CD4-positive, alpha-beta T cell (primary cell): Measurements from ENCODE around the gene PMS1. TPM values are rescaled to one million over a fixed set of nuclear protein-coding genes. Genes with fewer than 3 reads are reported as not detected.

Experiments
- ATAC-seq: fragments of 200-7000 bp; cut with Tn5 transposase; one replicate; pipeline ENCODE4 v1.10.0; 2022; ENCODE audit warnings: mild to moderate bottlenecking; ENCODE audit not compliant: poor library complexity
- CTCF ChIA-PET: fragments of 350-600 bp; sonication (Branson Sonifier 250); formaldehyde crosslinking; loops from one replicate; lab custom pipeline; 2021; ENCODE audit warnings: antibody characterized with exemption, inconsistent platforms; lab: Charles Lee
- POLR2A ChIA-PET: fragments of 350-600 bp; sonication (Branson Sonifier 250); formaldehyde crosslinking; loops from one replicate; lab custom pipeline; 2021; ENCODE audit warnings: antibody characterized with exemption, inconsistent platforms; lab: Charles Lee
- DNase-seq, 14 experiments: peaks; one replicate each; pipeline ENCODE4 v3.0.0-alpha.2; 2013 to 2020; ENCODE audit warnings: mixed read lengths in 2 of 14
- H3K27ac ChIP-seq, 2 donors: one replicate each; pipeline versions ENCODE4 v1.5.1 to v1.7.0; 2013; ENCODE audit warnings: low read length in 2 of 2, low read depth in 1 of 2, mild to moderate bottlenecking in 1 of 2
- H3K27me3 ChIP-seq, 2 experiments: 1 replicate in 1 of 2; 2 replicates in 1 of 2; pipeline versions ENCODE4 v1.6.1 to v1.7.0; 2013; ENCODE audit warnings: low read length in 2 of 2, control low read depth in 1 of 2, mild to moderate bottlenecking in 1 of 2, moderate library complexity in 1 of 2; ENCODE audit not compliant: insufficient read depth in 2 of 2, control insufficient read depth in 1 of 2
- H3K36me3 ChIP-seq: one replicate; pipeline ENCODE4 v1.6.1; 2013; ENCODE audit warnings: low read length, control low read depth; ENCODE audit not compliant: insufficient read depth
- H3K4me1 ChIP-seq: one replicate; pipeline ENCODE4 v1.6.1; 2013; ENCODE audit warnings: low read length, control low read depth; ENCODE audit not compliant: insufficient read depth
- H3K4me3 ChIP-seq: one replicate; pipeline ENCODE4 v1.5.1; 2013; ENCODE audit warnings: mild to moderate bottlenecking, low read length, moderate library complexity
- H3K9me3 ChIP-seq, 2 experiments: 1 replicate in 1 of 2; 2 replicates in 1 of 2; pipeline versions ENCODE4 v1.6.1 to v1.7.0; 2013; ENCODE audit warnings: low read length in 2 of 2, mild to moderate bottlenecking in 2 of 2, control low read depth in 1 of 2, moderate library complexity in 1 of 2; ENCODE audit not compliant: control insufficient read depth in 1 of 2, insufficient read depth in 1 of 2
- H3K27ac Mint-ChIP-seq: one replicate; pipeline ENCODE4 v1.8.0; 2020; ENCODE audit warnings: mixed read lengths
- H3K27me3 Mint-ChIP-seq: one replicate; pipeline ENCODE4 v1.8.0; 2021; ENCODE audit warnings: mixed read lengths
- H3K36me3 Mint-ChIP-seq: one replicate; pipeline ENCODE4 v1.8.0; 2021; ENCODE audit warnings: low read depth, mixed read lengths
- H3K4me1 Mint-ChIP-seq: one replicate; pipeline ENCODE4 v1.8.0; 2021; ENCODE audit warnings: low read depth, mixed read lengths
- H3K4me3 Mint-ChIP-seq: one replicate; pipeline ENCODE4 v1.8.0; 2020; ENCODE audit warnings: mild to moderate bottlenecking, mixed read lengths
- H3K9me3 Mint-ChIP-seq: one replicate; pipeline ENCODE4 v1.8.0; 2020; ENCODE audit warnings: mixed read lengths
- CTCF ChIP-seq: fragments of 200-600 bp; IDR thresholded peaks from one replicate; pipeline ENCODE4 v1.8.0; 2022; ENCODE audit warnings: antibody characterized with exemption, mild to moderate bottlenecking
- intact Hi-C, 2 experiments: fragments of 100-400 bp; cut with DNase I in 1 of 2; cut with micrococcal nuclease in 1 of 2; formaldehyde crosslinking; loops; one replicate each; pipeline versions ENCODE4 v1.15.1 to v1.9.0; 2023 to 2025; cut with DNase I, micrococcal nuclease
- total RNA-seq, 174 experiments: library from RNA in 2 of 174; stranded (reverse) in 2 of 174; gene quantifications; one replicate each; pipeline ENCODE4 v1.2.3 and lab custom pipeline; 2021 to 2026

PMS1 gene
- total RNA-seq, 2 experiments from 2014 or later, result 9.6 to 9.8 TPM

- Histone ChIP-seq H3K9me3 (no peaks in the 10 kb centered on the region), H3K4me3 (no peak overlapping the region), H3K27ac (no peak overlapping the region), H3K36me3 (peaks cover 10% of the 10 kb centered on the region), H3K4me1 (no peaks in the 10 kb centered on the region), H3K27me3 (no peaks in the 10 kb centered on the region)
- no peak overlapping the region for H3K4me3 Mint-ChIP-seq
- DNase-seq, result no peak
- TF ChIP-seq CTCF, result no peak
- no peaks in the 10 kb centered on the region for H3K9me3 Mint-ChIP-seq
- no peak for ATAC-seq
- H3K27me3 Mint-ChIP-seq, result no peaks in the 10 kb centered on the region
- intact Hi-C loops, result no loop called here
- no peak overlapping the region for H3K27ac Mint-ChIP-seq
- H3K4me1 Mint-ChIP-seq, result no peaks in the 10 kb centered on the region
- ChIA-PET CTCF (no interaction called here), POLR2A (no interaction called here)
- peaks cover 28% of the 10 kb centered on the region for H3K36me3 Mint-ChIP-seq
Measured at GRCh38 chr2:189824694-189825396, 40.6 kb downstream of the PMS1 start.

GRCh38 chr2:189826039-189826438 lies 41.8 kb downstream of the PMS1 start:
- H3K4me1 ChIP-seq, result no peaks in the 10 kb centered on the region
- Mint-ChIP-seq H3K4me1 (no peaks in the 10 kb centered on the region), H3K36me3 (peaks cover 27% of the 10 kb centered on the region), H3K9me3 (no peaks in the 10 kb centered on the region), H3K27me3 (no peaks in the 10 kb centered on the region), H3K27ac (no peak overlapping the region), H3K4me3 (no peak overlapping the region)
- CTCF ChIA-PET, result no interaction called here
- no peak for ATAC-seq
- no peak for DNase-seq
- H3K4me3 ChIP-seq, result no peak overlapping the region
- intact Hi-C loops, result no loop called here
- no peak overlapping the region for H3K27ac ChIP-seq
- H3K9me3 ChIP-seq, result no peaks in the 10 kb centered on the region
- TF ChIP-seq CTCF, result no peak
- H3K27me3 ChIP-seq, result no peaks in the 10 kb centered on the region
- peaks cover 6% of the 10 kb centered on the region for H3K36me3 ChIP-seq
- POLR2A ChIA-PET, result no interaction called here

- TF ChIP-seq CTCF, result no peak
- peaks cover 6% of the 10 kb centered on the region for H3K36me3 ChIP-seq
- H3K27ac ChIP-seq, result no peak overlapping the region
- ATAC-seq, result no peak
- Mint-ChIP-seq H3K36me3 (peaks cover 33% of the 10 kb centered on the region), H3K27ac (no peak overlapping the region), H3K9me3 (no peaks in the 10 kb centered on the region), H3K4me3 (no peak overlapping the region), H3K4me1 (no peaks in the 10 kb centered on the region), H3K27me3 (no peaks in the 10 kb centered on the region)
- no peaks in the 10 kb centered on the region for H3K4me1 ChIP-seq
- intact Hi-C loops, result no loop called here
- ChIA-PET POLR2A (no interaction called here), CTCF (no interaction called here)
- no peak for DNase-seq
- no peaks in the 10 kb centered on the region for H3K9me3 ChIP-seq
- H3K27me3 ChIP-seq, result no peaks in the 10 kb centered on the region
- no peak overlapping the region for H3K4me3 ChIP-seq
Measured at GRCh38 chr2:189829102-189829833, 45.0 kb downstream of the PMS1 start.
